HG03354 (cell line): ENCODE measurements around the gene PPP1R7.

ENCODE experiments used
- ATAC-seq: cut with Tn5 transposase; IDR thresholded peaks from one replicate; pipeline ENCODE4 v1.9.1; 2021; ENCODE audit warnings: mild to moderate bottlenecking; ENCODE audit not compliant: unreplicated experiment, poor library complexity, severe bottlenecking

PPP1R7 gene

DNA sequence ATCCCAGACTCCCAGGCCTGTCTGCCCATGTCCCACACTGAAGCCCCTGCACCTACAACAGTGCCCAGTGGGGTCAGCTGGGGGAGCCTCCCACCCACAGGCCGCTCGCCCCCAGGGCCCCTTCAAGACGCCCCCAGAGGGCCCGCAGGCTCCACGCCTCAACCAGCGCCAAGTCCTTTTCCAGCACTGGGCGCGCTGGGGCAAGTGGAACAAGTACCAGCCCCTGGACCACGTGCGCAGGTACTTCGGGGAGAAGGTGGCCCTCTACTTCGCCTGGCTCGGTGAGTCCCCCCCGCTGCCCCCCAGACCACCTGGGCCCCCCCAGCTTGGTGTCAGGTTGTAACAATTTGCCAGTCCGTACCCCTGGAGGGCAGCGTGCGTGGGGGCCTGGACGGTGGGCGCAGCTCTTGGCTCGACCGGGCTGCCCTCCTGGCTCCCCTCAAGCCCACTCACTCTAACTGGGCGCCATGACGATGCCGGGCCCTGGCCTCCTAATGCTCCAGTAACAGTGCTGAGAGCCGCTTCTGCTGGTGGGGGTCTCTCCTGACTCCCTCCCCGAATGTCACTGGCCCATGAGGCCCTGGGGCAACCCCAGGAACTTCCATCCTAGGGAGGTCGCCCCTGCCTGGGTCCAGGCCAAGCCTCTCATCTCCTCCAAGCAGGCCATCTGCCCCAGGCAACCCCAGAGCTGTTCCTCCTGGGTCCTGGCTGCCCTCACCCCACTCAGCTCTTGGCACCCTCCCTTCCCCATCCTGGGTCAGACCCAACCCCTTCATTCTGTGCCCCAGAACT is 53.1 kb downstream of the PPP1R7 start:
- ATAC-seq = no peak

DNA sequence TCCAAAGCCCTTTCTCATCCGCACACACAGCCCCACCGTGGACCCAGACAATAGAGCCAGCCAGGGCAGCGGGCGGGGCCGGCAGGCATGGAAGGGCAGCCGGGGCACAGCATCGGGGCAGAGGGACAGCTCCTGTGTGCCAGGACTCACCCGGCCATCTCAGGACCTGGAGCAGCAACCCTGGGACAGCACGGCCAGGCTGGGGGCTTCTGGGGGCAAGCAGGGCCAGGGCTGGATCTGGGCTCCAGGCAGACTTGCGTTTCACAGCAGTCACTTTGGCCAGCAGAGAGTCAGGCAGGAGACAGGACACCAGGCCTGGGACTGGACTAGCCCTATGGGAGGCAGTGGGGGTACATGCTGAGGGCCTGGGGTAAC is 53.7 kb downstream of the PPP1R7 start:
- ATAC-seq = no peak

DNA sequence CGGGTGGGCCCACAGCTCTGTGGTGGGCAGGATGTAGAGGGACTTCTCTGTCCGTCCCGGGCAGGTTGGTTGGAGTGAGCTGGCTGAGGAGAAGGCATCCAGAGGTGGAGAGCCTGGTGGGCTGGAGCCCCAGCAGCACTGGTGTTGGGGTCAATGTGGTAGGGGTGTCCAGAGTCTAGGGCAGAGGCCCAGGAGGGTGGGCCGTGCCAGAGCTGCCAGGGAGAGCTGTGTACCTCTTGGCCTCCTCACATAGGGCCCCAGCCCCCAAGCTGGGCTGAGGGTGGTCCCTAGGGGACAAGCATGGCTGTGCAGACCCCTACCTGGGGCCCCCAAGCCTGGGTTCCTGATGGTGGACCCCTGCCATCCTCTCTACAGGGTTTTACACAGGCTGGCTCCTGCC is 54.2 kb downstream of the PPP1R7 start:
- ATAC-seq = no peak

DNA sequence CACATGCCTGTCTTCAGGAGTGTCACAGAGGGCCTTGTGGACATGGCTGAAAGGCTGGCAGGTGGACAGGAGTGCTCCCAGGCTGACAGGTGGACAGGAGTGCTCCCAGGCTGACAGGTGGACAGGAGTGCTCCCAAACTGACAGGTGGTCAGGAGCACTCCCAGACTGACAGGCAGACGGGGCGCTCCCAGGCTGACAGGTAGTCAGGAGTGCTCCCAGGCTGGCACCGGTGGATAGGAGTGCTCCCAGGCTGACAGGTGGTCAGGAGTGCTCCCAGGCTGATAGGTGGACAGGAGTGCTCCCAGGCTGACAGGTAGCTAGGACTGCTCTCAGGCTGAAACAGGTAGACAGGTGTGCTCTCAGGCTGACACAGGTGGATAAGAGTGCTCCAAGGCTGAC is 54.8 kb downstream of the PPP1R7 start:
- no peak for ATAC-seq

GRCh38 chr2:241207151-241207550 is 56.9 kb downstream of the PPP1R7 start:
- no peak for ATAC-seq

- ATAC-seq = no peak
Observed at GRCh38 chr2:241207641-241208040, 57.4 kb downstream of the PPP1R7 start.

DNA sequence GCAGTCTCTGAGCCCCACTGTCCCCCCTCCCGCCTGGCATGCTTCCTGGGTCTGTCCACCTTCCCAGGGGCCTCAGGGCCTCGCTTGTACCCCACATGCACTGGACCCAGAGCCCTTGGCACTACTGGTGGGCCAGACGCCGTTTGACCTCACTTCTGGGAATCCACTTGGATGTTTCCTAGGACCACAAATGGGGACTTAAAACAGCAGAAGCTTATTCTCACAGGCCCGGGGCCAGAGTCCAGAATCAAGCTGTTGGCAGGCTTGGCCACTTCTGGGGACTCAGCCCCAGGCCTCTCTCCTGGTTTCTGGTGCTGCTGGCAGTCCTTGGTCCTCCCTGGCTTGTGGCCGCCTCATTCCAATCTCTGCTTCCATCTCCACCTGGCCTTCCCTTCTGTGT is 57.8 kb downstream of the PPP1R7 start:
- ATAC-seq = no peak

DNA sequence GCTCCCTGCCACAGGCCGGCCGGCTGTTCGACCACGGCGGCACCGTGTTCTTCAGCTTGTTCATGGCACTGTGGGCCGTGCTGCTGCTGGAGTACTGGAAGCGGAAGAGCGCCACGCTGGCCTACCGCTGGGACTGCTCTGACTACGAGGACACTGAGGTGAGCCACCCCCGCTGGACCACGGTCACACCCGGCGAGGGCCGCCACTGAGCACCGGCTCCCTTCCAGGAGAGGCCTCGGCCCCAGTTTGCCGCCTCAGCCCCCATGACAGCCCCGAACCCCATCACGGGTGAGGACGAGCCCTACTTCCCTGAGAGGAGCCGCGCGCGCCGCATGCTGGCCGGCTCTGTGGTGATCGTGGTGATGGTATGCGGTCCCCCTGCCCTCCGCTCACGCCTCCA is 59.0 kb downstream of the PPP1R7 start:
- no peak for ATAC-seq

DNA sequence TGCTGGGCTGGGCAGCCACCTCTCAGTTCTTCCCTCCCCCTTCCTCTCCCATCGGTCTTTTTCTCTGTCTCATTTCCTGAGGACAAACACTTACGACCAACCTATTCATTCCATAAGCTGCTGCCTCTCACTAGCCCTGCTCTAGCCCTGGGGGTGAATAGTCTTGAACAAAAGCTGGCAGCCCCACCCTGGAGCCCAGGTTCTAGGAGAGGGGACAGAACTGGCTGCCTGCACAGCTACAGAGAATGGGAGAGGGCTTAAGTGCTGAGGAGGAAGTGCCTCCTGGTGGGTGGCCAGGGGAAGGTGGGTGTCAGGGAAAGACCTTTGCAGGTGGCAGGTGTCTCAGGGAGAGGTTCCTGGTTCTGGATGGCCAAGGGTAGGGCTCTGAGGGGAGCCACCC is 61.0 kb downstream of the PPP1R7 start:
- ATAC-seq = no peak

DNA sequence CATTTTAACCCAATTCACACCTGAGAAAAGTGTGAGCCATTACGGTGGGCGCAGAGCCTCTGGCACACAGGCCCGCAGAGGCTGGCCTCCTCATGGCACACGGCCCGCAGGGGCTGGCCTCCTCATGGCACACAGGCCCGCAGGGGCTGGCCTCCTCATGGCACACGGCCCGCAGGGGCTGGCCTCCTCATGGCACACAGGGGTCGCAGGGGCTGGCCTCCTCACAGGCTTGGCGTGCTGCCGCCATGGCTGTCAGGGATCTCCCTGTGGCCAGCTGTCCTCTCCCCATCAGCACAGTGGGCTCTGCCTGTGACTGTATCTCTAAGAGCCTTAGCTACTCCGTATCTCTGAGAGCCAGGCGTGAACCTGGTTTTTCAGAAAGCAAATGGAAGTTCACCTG is 62.8 kb downstream of the PPP1R7 start:
- ATAC-seq = no peak

GRCh38 chr2:241213567-241213966 is 63.3 kb downstream of the PPP1R7 start:
- ATAC-seq = no peak

DNA sequence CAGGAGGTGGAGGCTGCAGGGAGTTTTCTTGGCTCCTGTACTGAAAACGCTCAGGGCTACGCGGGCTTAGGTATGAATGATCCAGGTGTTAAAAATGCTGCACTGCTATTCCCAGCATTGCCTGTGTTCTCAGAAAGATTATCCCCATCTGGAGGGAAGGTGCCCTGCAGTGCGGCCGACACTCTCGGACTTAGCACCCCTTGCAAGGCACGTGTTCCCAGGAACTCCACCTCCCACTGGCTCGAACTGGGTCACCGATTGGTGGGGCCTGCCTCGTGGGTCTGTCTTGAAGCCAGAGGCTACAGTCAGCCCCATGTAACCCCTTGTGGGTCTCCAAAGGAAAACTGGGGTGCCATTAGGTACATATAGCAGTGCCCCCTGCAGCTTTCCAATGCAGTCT is 63.9 kb downstream of the PPP1R7 start:
- no peak for ATAC-seq

- no peak for ATAC-seq
Observed at GRCh38 chr2:241214766-241215165, 64.5 kb downstream of the PPP1R7 start.

- ATAC-seq = no peak
Observed at GRCh38 chr2:241215421-241215820, 65.2 kb downstream of the PPP1R7 start.

DNA sequence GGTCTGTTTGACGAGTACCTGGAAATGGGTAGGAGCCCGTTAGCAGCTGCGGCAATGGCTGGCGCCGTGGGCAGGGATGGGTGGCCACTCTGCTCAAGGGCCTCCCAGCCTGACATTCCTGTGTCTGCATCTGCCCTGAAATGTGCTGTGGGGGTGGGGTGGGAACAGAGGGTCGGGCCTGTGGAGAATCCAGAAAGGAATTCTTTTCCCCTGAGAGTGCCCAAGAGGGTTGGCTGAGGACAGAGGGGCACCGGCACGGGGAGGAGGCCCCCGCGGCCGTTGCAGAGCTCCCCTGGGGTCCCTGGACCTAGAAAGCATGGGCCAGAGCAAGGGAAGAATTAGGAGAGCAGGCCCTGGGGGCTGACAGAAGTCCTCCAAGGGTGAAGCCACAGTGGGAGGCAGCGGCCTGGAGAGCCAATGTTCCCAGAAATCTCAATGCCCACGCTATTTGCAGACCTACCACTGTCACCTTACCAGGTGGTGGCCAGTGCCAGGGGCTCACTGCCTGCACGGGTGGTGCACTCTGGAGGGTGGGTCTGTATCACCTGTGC is 66.0 kb downstream of the PPP1R7 start:
- no peak for ATAC-seq

DNA sequence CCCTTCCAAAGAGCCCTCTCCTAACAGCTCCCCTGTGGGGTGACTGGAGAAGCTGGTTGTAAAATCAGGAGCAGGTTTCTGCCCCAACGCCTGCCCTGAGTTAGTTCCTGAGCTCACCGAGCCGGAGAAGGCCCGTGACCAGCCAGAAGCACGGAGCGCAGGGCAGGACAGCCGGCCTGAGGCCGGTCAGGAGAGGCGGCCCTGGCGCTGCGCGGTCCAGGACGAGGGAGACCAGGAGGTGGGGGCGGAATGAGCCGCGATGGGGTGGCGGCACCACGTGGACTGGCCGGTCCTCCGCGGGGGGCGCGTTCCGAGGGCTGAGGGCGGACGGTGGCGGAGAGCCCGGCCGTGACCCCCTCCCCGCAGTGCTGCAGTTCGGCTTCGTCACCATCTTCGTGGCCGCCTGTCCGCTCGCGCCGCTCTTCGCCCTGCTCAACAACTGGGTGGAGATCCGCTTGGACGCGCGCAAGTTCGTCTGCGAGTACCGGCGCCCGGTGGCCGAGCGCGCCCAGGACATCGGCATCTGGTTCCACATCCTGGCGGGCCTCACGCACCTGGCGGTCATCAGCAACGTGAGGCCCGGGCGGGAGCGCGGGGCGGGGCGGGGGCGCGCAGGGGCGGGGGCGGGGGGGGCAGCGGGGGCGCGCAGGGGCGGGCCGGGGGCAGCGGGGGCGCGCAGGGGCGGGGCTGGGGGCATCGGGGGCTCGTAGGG is 67.2 kb downstream of the PPP1R7 start:
- peak; percentile 63 for ATAC-seq

- no peak for ATAC-seq
Observed at GRCh38 chr2:241218131-241219029, 68.1 kb downstream of the PPP1R7 start.

GRCh38 chr2:241219030-241219382 is 68.7 kb downstream of the PPP1R7 start:
- ATAC-seq = no peak

DNA sequence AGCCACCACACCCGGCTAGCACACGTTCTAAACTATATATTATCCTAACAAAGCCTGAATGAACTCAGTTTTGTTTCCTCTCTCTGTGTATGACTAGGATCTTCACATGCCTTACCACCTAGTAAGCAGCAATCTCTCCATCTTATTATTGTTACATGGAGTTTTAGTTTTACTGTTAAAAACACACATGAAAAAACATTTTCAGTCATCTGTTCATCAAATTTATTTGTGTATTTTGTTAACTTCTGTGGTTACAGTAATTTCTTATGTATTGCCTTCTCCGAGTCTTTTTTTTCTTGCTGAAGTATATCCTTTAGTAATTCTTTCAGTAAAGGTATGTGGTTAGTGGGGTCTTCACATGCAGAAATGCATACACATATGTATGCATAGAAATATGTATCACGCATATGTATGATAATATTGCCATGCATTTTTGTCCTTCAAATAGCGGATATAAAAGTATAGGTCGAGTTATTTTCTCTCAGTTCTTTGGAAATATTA is 69.6 kb downstream of the PPP1R7 start:
- ATAC-seq = no peak
